Choroid plexus epithelial cell (primary cell): ENCODE results near the gene NSMF.

Source experiments
- DNase-seq: peaks from one replicate; pipeline ENCODE4 v3.0.0-alpha.2; 2010; ENCODE audit warnings: low read depth
- H3K4me3 ChIP-seq: 2 replicates; pipeline ENCODE4 v1.5.1; 2011; ENCODE audit warnings: low read depth, mild to moderate bottlenecking, control low read depth, low read length, moderate library complexity
- TF ChIP-seq, protein P1 (sequence below): conservative IDR thresholded peaks from 2 replicates; pipeline ENCODE4 v1.5.1; 2011; ENCODE audit warnings: low read depth, mild to moderate bottlenecking, control low read depth, inconsistent platforms, low read length, moderate library complexity

Gene NSMF, protein sequence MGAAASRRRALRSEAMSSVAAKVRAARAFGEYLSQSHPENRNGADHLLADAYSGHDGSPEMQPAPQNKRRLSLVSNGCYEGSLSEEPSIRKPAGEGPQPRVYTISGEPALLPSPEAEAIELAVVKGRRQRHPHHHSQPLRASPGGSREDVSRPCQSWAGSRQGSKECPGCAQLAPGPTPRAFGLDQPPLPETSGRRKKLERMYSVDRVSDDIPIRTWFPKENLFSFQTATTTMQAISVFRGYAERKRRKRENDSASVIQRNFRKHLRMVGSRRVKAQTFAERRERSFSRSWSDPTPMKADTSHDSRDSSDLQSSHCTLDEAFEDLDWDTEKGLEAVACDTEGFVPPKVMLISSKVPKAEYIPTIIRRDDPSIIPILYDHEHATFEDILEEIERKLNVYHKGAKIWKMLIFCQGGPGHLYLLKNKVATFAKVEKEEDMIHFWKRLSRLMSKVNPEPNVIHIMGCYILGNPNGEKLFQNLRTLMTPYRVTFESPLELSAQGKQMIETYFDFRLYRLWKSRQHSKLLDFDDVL

DNA sequence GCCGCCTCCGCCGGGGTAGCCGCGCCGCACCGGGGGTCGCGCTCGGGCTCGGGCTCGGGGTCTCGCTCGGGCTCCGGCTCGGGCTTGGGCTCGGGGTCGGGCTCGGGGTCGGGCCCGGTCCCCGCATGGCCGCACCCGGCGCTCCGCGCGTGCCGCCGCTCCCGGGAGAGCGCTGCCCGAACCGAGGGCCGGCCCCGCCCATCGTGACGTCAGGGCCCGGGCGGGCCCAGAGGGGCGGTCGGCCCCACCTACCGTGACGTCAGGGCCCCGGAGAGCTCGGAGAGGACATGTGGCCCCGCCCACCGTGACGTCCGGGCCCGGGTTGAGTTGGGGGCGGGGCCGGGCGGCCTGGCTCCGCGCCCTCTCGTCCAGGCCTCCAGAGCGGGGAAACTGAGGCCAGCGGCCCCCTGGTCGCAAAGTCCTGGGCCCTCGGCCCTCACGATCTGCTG is at the start of gene NSMF:
Gene NSMF, minus strand, starts transcription at position 183 of the 449 bp plus-strand sequence. CDS start 232 bp downstream, outside the sequence.
- TF ChIP-seq, protein P1, sequence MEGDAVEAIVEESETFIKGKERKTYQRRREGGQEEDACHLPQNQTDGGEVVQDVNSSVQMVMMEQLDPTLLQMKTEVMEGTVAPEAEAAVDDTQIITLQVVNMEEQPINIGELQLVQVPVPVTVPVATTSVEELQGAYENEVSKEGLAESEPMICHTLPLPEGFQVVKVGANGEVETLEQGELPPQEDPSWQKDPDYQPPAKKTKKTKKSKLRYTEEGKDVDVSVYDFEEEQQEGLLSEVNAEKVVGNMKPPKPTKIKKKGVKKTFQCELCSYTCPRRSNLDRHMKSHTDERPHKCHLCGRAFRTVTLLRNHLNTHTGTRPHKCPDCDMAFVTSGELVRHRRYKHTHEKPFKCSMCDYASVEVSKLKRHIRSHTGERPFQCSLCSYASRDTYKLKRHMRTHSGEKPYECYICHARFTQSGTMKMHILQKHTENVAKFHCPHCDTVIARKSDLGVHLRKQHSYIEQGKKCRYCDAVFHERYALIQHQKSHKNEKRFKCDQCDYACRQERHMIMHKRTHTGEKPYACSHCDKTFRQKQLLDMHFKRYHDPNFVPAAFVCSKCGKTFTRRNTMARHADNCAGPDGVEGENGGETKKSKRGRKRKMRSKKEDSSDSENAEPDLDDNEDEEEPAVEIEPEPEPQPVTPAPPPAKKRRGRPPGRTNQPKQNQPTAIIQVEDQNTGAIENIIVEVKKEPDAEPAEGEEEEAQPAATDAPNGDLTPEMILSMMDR, result no peak
- DNase-seq, result peak; percentile 92
- H3K4me3 ChIP-seq, result peak within 1 kb of the TSS; percentile 74

DNA sequence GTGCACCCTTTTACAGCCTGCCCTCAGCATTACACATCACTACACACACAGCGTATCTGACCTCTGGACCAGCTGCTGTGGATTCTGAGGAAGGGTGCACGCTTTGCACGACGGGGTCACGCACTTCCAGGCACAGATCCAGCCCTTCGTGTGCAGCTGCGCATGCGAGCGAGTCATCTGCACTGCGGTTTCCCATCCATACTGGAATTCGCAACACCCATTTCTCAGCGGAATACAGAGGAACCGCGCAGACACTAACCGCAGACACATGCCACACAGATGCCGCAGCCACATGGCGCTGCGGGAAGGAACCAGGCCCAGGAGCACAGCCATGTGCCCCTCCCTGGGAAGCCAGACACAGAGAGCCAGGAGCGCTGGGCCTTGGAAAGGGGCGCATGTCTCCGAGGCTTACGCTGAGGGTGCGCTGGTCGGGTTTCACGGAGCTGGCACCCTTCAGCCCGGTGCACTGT is 47.6 kb upstream of the NSMF start:
- H3K4me3 ChIP-seq, result no peak overlapping the region
- no peak for DNase-seq
- TF ChIP-seq, protein P1, result no peak

DNA sequence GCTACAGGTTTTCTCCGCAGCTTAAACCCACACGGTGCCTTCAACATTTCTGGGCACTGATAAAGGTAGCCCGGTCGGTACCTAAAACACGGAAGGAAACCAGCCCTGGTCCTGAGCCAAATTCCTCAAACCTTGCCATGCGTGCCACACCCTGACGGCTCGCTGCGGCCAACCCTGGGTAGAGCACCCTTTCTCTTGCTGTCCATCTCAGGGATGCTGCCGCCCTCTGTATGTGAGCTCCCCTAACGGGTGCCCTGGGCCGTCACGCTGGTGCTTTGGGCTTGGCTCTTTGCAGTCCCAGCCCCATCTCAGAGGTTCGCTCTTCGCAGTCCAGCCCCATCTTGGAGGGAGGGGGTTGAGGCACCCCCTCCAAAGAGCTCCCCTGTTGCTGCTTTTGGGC is 47.1 kb upstream of the NSMF start:
- DNase-seq, result no peak
- TF ChIP-seq, protein P1, result no peak
- no peak overlapping the region for H3K4me3 ChIP-seq

DNA sequence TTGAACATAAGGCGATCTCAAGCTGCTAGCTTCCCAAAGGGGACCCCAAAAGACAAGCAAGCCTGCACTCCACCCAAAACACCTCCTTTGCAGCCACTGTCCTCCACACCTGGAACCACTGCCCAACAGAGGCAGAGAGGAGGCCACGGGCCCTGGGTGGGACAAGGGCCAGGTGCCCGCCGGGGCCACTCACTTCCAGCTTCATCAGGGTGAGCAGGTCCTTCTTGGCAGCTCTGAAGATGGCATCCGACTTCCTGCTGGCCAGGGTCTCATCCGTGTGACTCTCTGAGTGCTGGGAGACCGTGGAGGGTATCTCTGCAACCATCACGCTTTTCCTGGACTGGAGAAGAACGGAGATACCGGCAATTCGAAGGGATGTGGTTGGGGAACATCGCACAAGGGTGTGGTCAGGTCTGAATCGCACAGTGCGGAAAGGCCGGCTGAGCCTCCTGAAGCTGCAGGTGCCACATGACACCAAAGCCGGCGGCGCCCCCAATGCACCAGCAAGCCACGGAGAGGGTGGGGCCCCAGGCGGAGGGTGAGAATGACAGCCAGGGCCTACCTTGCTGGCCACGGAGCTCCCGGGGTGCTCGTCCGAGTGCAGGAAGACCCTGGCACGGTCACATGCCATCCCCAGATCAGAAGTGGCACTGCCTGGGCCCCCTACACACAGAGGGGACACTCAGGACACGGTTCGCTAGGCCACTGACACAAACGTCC is 46.4 kb upstream of the NSMF start:
- no peak overlapping the region for H3K4me3 ChIP-seq
- TF ChIP-seq, protein P1, result no peak
- DNase-seq, result no peak

DNA sequence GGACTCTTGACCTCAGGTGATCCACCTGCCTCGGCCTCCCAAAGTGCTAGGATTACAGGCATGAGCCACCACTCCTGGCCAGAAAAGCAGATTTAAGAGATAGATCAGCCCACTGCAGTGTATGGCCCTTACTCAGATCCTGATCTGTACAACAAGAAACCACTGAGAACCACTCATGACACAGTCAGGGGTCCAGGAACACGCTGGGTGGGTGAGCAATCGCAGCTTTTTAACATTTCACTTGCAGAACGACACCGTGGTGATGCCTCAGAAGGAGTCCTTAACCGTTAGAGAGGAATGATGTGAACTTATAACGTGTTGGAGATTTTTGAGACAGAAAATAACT is 45.3 kb upstream of the NSMF start:
- DNase-seq, result no peak
- H3K4me3 ChIP-seq, result no peak overlapping the region
- TF ChIP-seq, protein P1, result no peak

DNA sequence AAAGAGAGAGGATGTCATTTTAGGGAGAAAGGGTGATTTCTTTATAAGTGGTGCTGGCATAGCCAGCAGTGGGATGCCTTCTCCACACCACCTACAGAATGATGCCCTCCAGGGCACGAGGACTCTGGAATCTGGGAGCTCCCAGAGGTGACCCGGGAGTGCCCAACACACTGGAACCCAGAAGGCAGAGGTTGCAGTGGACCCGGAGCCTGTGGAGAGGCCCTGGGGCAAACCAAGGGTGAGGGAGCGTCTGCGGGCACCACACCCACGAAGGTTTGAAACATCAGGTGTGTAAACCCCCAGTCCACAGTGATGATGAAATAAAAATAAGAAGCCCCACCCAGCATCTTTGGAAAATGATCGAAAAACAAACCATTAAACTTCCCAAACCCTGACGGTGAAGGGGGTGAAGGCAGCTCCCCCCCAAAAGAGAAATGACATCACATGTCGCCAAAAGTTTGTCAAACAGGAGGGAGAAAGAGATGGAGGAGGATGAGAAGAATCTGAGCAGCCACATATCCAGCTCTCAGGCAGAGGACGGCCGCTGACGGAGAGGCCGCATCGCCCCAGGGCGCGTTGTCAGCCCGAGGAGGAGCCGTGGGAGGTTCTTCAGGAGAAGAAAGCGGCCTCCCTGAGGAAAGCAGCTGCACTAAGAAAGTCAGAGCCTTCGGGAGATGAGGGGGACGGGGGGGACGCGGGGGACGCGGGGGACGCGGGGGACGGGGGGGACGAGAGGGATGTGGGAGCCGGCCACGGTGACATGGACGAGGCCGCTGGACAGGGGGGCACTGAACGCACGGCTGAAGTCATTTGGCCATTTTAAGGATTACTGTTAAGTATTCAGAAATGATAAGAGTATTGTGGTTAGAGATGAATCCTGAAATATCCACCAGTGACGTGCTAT is 43.1 kb upstream of the NSMF start:
- TF ChIP-seq, protein P1, result no peak
- no peak for DNase-seq
- no peak overlapping the region for H3K4me3 ChIP-seq
